HCT116 (cell line): ENCODE data around the gene NPPB.

ENCODE experiments used
- CEBPB ChIP-seq: IDR thresholded peaks from 2 replicates; pipeline ENCODE4 v1.6.1; 2012; ENCODE audit warnings: low read depth
- CTCF ChIP-seq, 3 experiments: fragments of 200-600 bp in 1 of 3; sonication (generic) in 1 of 3; IDR thresholded peaks in 2 of 3; conservative IDR thresholded peaks in 1 of 3; 2 replicates each; pipeline ENCODE4 v1.5.1; 2012 to 2017; ENCODE audit warnings: low read depth in 2 of 3, low read length in 2 of 3, antibody characterized with exemption in 1 of 3, borderline replicate concordance in 1 of 3, control low read depth in 1 of 3, mild to moderate bottlenecking in 1 of 3, mixed read lengths in 1 of 3, mixed run types in 1 of 3, moderate library complexity in 1 of 3; ENCODE audit not compliant: insufficient read depth in 1 of 3
- RAD21 ChIP-seq: IDR thresholded peaks from 2 replicates; pipeline ENCODE4 v1.6.1; 2012; ENCODE audit warnings: low read depth, mild to moderate bottlenecking
- TCF7L2 ChIP-seq: IDR thresholded peaks from 2 replicates; pipeline ENCODE4 v1.7.0; 2011; ENCODE audit warnings: borderline replicate concordance, inconsistent platforms; ENCODE audit not compliant: insufficient read depth, insufficient read length; ENCODE audit errors: extremely low read depth
- ZNF274 ChIP-seq: fragments of 200-500 bp; sonication (Bioruptor generic); IDR thresholded peaks from 2 replicates; pipeline ENCODE4 v1.6.1; 2014; ENCODE audit warnings: mild to moderate bottlenecking, low read depth, low read length, inconsistent platforms

- TF ChIP-seq TCF7L2 (no peak), ZNF274 (no peak), RAD21 (no peak), CEBPB (no peak), CTCF (IDR thresholded peaks at IDR 0.05 in 2 of 3, conservative IDR thresholded peaks at IDR 0.05 in 1 of 3; ENCODE audit: borderline replicate concordance in 1 of 3, insufficient read depth in 1 of 3, low read depth in 2 of 3, low read length in 2 of 3) (no peak)
Measured at GRCh38 chr1:11872545-11872944, 13.8 kb upstream of the NPPB start.
